GM18867 (cell line): ENCODE measurements around the gene THAP4.
"Not testable (repeated sequence)": the region's sequence is repeated elsewhere in the genome, so short reads cannot be mapped to it uniquely, and the experiment has no call there.

Source experiments
- ATAC-seq: cut with Tn5 transposase; IDR thresholded peaks from one replicate; pipeline ENCODE4 v1.9.1; 2021; ENCODE audit warnings: mild to moderate bottlenecking, moderate library complexity; ENCODE audit not compliant: unreplicated experiment

THAP4 gene

DNA sequence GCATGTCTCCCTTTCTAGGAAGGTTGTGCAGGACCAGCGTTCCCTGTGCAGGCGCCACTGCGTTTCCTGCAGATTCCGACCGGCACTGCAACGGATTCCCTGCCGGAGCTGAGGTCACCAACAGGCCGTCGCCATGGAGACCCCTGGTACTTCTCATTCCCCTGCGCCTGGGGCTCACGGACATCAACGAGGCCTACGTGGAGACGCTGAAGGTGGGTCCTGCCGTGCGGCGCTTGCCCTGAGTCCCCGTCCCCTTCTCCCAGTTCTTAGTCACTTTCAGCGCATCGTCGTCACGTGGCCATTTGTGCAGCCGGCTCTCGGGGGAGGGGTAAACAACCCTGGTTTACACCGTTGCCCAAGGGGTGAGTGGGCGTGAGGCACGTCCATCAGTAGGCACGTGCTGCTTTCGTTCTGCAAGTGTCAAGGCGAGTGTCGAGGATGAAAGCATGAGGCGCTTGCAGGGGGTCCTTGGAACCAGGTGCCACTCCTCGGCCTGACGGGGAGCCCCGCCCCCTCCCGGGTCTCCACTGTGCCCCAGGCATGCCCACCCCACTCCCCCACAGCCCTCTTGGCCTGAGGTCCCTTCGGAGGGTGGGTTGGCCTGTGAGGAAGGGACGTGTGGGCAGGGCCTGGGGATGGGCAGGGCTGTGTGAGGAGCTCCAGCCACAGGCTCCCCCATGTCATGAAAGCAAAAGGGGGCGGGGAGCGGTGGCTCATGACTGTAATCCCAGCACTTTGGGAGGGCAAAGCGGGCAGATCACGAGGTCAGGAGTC, 29.9 kb upstream of the THAP4 start:
- no peak for ATAC-seq

DNA sequence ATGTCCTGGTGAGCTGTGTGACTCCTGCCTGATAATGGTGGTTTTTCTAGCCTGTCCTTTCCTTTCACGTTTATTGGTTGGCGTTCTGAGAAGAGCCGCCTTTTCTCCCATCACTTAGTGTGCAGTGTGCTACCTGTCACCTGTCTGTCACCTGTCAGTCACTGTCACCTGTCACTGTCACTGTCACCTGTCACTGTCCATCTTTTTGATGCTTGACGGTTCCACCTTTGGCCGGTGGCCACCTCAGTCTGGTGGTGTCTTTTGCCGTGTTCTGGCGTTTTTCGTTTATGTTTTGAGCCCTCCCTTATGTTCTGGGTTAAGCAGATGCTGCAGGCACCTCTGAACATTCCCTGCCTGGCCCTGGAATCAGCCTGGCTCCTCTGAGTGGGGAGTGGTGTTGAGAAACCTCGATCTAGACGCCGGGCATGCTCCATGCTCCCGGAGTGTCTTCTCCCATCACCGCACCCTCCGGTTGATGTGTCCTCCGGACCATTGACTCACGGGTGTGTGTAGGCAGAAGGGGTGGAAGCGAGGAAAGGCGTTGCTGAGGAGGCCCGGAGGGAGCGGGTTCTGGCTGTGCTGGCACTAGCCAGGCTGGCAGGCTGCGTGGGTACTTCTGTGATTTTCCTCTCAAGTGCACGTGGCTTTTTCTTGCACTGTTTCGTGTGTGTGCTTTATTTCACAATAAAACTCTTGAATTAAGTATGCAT, 28.9 kb upstream of the THAP4 start:
- no peak for ATAC-seq

DNA sequence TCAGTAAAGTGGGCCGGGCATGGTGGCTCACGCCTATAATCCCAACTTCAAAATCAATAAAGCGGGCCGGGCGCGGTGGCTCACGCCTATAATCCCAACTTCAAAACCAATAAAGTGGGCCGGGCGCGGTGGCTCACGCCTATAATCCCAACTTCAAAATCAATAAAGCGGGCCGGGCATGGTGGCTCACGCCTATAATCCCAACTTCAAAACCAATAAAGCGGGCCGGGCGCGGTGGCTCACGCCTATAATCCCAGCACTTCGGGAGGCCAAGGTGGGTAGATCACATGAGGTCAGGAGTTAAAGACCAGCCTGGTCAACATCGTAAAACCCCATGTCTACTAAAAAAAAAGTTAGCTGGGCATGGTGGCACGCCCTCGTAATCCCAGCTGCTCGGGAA, 25.8 kb upstream of the THAP4 start:
- not testable (repeated sequence) for ATAC-seq

DNA sequence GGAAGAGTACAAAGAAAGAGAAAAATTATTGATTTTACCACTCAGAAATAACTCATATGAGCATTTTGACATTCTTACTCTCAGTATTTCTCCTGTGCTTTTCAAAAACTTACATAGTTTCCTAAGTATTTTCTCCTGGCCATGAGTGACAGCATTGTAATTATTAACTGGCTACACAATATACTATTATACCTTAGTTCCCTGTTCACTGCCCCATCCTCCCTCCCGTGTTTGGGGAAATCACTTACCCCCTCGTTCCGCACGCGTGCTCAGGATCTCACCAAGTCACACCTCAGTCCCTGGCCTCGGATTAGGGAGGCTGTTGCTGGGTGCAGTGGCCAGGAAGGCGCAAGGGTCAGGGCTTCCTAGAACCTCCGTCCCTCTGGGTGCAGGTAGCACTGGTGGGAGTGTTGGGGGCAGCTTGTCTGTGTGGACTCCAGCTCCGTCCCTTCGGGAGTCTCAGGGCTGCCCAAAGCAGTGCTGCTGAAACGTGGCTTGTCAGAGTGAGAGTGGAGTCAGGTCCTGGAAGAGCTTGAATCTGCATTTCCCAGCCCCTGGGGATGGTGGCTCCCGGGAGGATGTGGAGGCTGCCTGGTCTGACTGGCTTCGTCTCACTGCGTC, 23.7 kb upstream of the THAP4 start:
- no peak for ATAC-seq

DNA sequence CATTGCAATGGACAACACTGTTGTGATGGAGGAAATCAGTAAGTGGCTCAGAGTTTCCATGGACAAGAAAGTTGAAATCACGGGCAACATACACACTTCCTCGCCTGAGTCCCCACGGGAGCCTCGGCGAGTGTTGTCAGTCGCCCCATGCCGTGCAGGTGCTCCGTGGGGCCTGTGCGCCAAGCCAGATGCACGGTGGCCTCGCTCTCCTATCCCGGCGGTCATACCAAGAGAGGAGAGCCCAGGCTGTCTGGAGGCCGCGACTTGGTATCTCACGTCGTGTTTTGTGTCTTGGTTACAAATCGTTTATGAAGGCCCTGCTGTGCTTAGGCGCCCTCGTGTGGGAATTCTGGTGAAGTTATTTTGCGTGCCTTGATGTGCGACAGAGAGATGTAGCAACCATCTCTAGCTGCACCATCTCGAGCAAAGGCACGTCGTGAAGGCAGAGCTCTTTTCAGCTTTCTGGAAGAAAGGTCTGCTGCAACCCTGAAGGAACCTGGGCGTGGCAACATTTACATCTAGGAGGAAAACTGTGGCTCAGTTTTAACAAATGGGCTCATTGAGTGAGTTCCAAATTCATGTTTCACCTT, 22.3 kb upstream of the THAP4 start:
- no peak for ATAC-seq

DNA sequence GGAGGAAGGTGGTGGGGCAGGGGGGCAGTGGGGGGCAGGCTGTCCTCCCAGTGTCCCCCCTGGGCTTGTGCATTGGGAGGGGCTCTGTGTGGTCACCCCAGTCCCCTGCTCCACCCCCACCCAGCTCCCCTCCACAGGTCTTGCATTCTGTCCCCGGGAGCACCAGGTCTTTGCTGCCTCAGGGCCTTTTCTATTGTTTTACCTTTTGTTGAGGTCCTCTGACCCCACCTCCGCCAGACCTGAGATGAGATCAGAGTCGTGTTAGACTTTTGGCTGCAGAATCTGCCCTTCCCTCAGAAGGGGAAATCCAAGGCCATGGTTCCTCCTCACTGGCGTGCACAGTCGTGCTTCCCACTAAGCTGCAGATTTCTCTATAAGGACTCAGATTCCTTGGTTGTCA, 21.3 kb upstream of the THAP4 start:
- no peak for ATAC-seq

DNA sequence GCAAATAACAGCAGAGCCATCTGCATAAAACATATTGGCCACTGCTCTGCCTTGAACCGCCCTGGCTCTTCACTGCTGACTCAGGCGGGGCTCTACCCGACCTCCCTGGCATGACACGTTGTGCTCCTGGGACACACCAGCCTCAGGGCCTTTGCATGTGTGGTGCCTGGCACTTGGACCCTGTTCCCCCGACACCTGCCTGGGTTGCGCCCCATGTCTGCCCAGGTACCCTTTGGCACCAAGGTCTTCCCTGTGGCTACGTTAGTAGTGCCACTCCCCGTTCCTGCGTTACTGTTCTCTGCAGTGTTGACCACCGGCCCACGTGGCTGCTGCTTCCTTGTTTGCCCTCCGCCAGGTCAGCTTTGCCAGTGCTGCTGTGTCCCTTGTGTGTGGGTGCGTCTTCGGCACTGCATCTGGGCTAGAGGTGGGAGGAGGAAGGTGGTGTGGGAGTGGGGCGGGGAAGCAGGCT, 20.9 kb upstream of the THAP4 start:
- no peak for ATAC-seq

DNA sequence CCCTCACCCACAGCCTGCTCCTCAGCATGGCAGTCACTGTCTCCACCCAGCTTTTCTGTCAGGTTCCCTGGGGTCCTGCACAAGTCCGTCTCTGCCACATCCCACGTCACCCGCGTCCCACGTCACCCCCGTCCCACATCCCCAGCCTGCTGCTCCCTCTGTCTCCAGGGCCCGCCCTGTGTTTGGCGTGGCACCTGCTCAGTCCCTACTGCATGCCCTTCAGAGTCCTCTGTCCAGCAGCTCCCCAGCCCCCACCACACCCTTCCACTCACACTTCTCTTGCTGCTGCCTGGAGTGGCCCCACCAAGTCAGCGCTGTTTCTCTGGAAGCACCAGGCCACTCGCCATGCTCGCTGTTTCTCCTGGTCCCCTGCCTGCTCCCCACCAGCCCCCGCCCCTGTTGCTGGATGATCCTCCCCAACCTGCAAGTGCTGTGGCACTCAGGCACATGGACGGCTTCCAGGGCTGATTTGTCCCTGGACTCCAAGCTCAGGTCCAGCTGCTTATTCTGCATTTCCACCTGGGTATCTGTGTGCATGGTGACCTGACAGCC, 19.3 kb upstream of the THAP4 start:
- no peak for ATAC-seq

DNA sequence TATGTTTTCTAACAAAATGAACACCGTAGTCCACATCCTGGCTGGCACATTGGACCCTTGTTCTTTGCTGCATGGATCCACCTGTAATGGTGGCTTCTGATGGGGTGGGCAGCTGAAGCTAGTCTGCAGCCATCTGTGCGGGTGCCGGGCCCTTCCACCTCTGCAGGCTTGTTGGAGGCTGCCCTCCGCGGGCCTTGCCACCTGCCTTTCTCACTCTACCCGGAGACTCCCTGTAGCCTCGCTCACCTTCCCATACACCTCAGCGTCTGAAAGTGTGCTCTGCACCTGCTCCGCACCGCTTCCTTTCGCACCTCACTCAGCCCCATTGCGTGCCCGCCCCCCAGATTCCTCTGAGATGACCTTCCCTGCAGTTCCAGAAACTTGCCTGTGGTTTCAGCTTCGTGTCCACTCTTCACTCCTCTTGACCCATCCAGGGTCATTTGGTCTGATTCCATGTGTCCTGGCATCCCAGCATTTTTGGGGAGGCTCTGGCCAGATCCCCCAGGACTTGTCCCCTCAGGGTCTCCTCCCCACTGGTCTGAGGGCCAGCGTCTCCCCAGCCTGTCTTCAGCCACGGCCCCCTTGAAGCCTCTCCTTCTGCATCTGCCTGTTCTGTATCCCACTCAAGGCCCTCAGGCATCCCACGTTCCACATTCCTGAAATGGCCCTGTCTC, 18.7 kb upstream of the THAP4 start:
- no peak for ATAC-seq

DNA sequence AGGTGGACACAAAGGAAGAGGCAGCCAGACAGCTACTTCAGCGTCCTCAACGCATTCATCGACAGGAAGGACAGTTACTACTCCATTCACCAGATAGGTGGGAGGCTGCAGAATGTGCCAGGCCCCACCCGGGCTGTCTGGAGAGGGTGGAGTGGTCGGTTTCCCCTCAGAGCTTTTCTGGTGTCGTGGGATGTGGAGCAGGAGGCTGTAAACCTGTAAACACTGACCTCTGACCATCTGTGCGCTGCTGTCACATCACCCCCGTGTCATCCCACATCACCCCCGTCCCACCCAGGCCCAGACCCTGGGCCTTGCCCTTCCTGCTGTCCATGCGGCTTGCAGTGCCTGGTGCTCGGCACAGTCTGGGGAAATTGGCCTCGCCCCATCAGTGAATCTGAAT, 17.6 kb upstream of the THAP4 start:
- no peak for ATAC-seq

DNA sequence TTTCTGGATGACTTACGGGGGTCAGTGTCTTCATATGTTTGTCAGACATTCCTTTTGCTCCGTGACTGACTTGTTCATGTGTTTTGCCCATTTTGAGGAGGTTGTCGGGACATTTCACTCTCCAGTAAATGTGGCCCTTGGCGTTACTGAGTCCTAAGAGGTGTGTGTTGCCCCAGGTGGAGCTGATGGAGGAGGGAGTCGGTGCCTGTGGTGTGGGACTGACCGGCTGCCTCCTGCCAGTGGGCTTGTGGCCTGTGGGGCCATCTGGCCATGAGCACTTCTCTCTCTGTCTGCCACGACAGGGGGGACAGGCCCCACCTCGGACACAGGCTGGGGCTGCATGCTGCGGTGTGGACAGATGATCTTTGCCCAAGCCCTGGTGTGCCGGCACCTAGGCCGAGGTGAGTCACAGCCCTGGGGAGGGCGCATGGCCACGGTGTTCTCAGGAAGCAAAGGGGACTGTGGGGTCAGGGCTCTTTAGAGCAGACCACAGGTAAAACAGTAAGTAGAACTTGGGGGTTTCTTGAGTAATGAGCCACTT, 16.3 kb upstream of the THAP4 start:
- no peak for ATAC-seq

DNA sequence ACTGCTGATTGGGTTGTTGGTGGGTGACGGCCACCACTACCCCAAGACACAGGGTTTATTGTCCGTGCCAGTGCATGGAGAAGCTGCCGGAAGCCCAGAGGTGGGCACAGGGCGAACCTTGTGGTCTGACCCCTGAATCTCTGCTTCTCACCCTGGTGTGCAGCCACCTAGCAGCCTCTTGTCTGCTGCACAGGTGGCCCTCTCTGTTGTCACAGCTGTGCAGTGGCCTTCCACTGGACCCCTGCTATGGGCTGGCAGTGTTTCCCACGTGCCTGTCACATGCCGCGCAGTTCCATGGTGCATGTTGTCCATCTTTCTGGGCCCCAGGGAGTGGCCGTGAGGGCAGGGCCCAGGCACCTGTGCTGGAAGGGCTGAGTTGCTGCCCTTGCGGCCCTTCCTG, 15.8 kb upstream of the THAP4 start:
- no peak for ATAC-seq

DNA sequence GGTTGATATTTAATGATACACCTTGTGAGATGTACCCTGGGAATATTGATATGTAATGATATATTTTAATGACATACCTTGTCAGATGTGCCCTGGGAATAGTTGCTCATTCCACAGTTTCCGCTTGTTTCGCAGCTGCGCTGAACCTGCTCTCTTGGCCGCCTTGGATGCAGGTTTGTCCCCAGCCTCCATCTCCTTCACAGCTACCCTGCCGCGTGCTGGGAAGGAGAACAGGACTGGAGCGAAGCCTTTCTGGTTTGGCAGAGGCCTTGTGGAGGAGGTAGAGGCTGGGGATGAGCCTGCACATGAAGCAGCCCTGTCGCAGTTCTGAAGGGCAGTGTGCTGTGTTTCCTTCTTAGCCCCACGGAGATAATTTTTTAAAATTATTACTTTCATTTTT, 15.2 kb upstream of the THAP4 start:
- ATAC-seq: no peak

DNA sequence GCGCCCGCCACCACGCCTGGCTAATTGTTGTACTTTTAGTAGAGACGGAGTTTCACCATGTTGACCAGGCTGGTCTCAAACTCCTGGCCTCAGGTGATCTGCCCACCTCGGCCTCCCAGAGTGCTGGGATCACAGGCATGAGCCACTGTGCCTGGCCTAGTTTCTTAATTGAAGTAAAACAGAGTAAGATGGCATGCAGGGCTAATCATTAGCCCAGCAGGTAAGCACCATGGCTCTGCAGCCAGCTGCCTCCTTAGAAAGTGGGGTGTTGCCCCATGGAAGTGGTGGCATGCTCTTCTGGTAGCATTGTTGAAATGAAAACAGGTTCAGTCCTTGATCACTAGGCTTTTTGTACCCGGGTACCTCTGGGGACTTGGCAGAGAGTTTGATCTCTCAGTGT, 13.0 kb upstream of the THAP4 start:
- no peak for ATAC-seq

DNA sequence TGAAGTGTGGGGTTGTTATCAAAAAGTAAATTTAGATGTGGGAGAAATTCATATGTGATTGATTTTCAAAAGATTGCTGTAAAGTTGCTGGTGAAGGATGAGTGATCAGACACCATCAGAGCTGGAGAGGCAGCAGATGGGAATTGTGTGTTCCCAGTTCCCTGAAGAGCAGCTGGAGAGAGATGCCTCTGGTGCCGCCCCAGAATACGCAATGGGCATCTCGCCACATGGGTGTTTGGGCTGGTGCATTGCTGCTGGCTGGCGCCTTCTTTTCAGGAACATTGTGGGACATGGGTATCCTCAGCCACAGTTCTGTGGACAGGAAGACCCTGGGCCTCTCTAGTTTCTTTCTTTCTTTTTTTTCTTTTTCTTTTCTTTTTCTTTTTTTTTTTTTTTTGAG, 12.4 kb upstream of the THAP4 start:
- ATAC-seq: no peak

DNA sequence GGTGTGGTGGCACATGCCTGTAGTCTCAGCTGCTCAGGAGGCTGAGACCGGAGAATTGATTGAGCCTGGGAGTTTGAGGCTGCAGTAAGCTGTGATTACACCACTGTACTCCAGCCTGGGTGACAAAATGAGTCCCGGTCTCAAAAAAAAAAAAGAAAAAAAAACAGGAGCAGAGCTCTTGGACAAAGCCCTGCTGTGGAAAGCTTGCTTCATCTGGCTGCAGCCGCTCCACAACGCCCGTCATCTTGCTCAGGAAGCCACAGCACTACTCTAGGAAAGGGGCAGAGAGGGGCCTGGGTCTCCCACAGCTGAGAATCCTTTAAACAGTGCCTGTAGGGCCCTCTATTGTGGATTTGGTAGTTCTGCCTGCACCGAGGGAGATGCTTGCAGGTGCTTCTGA, 11.5 kb upstream of the THAP4 start:
- ATAC-seq: no peak

DNA sequence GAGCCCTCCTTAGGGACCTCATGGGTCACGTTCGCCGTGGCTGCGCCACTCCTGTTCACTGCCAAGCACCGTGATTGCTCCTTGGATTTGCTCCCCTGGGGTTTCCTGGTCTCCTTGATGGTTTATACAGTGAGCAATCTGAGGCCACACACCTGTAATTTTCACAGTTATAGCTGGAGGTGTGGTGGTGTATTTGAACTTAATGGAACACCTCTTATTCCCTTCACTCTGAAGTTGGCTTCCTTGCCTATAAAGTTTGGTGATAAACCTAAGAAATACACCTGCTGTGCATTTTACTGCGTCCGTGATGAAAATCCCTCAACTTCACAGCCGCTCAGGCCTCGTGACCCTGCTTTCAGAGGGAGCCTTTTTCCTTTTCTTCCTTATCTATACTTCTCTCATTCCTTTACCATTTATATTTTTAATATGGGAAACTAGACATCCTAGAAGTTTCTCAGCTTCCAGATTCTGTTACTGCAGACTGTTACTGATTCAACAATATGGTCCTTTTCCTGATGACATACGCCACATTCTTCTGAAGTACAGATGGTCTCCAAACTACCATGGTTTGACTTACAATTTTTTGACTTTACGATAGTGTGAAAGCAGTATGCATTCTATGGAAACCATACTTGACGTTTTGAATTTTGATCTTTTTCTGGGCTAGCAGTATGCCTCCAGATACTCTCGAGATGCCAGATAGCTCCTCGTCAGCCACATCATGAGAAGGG, 9.1 kb upstream of the THAP4 start:
- ATAC-seq: no peak

DNA sequence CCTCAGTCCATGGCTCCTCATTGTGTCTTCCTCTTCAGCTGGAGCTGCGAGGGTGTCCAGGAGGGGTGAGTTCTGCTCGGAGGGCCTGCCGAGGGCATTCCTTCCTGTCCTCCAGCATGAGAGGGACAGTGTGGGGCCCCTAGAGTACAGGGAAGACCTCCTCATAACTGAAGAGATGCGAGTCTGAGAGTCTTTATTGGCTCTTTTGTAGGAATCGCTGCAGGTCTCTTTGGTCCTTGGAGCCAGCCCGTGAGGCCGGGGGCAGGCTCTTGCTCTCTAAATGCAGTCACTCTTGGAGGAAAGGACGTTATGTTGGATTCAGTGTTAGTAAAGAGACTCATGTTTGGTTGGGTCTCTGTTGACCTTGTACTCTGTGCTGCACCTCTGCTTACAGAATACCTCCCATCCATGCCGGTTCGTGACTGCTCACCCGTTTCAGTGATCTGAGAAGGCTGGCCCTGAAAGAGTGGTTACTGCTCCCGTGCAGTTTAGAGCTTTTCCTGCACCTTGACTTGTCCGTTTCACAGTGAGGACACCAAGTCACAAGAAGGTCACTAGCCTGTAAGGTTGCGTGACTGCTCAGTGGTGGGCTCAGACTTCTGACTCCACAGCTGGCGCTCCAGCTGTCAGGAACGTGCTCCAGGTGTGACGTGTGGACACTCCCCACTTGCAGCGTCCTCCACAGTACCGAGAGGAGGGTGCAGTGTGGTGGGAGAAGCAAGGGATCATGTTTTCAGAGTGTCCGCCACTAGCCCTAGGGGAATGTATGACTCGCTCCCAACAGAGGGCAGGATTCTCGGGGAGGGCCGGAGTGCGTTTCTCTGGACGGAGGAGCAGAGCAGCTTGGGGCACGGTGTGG, 8.3 kb upstream of the THAP4 start:
- no peak for ATAC-seq

DNA sequence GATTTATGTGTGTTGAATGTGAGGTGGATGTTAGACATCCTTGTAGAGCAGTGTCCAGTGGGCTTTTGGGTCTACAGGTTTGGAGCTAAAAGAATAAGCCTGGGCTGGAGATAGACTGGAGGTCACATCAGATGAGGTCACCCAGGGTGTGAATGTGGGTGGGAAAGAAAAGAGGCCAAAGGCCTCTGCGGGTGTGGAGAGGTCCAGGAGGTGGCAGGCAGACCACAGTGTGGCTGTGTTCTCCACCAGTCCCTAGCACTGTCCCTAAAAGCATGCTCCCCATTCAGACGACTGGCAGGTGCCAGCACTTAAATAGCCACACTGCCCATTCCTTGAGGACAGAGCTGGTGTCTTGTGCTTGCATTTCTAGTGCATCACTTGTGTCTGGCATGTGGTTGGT, 4.7 kb upstream of the THAP4 start:
- ATAC-seq: no peak
